C1 segment of cervical spinal cord (tissue), 14 donors: ENCODE data around the gene TMEM60.
"Not testable (repeated sequence)": the region's sequence is repeated elsewhere in the genome, so short reads cannot be mapped to it uniquely, and the experiment has no call there.

Source experiments
- DNase-seq, 14 donors: peaks; one replicate each; lab custom pipeline; 2025; lab: John Stamatoyannopoulos, UW

Gene TMEM60

DNA sequence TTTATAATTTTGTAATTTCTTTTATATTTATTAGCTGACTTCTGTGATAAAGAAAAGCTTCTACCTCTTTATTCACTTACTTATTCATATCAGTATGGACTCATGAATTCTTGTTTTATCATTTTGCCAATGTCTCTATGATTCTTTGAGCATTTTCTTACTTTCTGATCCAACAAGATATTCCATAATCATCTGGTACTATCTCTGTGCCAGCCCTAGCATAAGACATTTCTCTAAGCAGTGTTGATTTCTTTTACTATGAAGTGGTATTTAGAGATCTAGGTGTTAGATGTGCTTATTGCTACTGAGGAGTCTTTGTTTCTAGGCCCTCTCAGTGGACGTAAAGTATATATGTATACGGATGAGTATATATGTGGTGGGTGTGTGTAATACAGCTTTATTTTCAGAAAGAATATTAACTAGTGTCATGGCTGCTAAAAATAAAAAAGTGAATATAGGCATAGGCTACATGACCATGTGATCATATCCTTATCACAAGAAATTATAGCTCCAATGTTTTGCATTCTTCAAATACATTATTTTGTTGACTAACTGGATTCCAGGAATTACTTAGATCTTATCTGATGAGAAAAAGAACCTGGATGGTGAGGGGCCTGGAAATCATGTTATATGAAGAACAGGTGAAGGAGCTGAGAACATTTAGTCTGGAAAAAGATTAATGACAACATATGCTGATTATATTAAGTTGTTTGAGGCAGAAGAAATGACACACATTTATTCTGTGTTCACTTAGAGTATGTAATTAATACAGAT is 13.5 kb upstream of the TMEM60 start:
- DNase-seq: no peak

DNA sequence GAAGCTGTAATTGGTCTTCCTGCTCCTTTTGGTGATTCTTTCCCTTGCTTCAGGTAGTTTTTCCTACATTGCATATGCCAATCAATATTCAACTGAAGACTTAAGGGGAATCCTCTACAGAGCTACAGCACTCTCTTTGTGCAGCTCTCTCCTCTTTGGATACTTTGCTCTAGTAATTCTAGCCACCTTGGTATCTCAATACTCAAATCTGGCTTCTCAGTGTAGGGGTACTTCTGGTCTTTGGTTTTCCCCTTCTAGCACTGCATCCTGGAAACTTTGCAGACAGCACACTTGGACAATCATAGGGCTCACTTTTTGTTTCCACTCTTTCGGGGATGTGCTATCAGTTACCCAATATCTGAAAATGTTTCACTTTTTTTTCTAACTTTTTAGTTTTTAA is 10.3 kb upstream of the TMEM60 start:
- DNase-seq: no peak

DNA sequence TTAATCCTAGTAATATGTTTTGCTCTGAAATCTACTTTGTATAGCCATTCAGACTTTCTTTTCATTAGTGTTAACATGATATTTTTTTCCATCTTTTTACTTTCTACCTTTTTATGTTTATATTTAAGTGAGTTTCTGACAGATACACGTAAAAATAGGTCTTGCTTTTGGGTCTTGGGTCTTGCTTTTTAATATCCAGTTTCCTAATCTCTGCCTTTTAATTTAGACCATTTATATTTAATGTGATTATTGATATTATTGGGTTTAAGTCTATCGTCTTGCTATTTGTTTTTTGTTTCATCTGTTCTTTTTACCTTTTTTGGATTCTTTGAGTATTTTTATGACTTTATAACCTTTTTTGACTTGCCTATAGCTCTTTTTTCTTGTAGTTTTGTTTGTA is 8.2 kb upstream of the TMEM60 start:
- DNase-seq: no peak

DNA sequence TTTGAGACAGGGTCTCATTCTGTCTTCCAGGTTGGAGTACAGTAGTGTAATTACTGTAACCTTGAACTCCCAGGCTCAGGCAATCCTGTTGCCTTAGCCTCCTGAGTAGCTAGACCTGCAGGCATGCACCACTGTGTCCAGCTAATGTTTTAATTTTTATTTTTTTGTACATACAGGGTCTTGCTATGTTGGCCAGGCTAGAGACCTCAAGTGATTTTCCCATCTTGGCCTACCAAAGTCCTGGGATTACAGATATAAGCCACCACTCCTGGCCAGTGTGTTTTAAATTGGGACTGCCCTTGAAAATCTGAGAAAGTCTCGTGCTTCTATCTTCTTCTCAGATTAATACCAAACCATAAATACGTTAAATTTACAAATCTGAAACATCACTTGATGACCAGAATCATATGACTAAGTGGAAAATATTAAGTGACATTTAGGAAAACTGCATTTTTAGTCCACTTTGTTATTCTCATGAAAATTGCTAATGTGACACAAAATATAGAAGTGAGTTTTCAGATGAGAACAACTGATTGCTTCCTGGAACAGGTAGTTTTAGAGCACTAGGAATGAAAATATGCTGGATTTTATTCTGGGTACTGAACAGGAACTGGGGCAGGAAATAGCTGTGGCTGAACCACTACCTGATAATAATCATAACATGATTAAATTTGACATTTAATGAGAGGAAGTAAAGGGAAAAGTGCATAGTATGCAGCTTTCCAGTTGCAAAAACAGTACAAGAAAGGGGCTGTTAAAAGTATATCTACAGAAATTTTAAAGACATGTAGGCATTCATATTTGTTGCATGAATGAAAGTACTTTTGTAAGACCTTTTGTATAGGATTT is 4.5 kb upstream of the TMEM60 start:
- no peak for DNase-seq

DNA sequence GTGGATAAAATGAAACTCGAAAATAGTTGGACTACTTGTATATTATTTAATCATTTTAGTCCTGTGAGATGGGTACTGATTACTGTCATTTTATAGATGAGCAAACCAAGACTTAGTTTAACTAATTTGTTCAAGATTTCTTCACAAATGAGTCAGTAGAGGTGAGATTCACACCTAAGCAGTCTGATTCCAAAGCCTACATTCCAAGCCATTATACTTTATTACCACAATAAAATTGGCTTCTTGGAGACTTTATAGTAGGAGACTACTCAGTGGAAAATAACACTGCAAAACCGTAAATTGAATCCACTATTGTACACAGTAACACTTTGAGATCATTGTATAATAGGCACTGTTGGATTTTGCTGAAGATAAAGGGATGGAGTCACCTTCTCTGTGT is 2.5 kb upstream of the TMEM60 start:
- no peak for DNase-seq

DNA sequence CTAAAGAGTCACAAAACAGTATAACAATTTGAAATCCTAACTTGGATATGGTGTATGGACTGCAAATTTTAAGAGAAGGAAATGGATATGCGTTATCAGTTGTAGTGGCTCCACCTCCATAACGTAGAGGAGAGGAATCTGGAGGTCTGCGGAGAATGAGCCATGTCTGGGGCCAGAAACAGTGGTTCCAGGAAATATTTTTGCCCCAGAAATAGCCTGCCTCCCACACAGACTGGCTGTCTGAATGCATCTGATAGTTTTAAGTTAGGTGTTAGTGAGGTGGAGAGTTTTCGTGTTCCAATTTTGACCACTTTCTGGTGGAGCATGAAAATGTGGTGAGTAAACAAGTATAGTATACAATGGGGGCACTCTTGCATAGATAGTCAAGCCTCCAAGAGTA is 1.9 kb upstream of the TMEM60 start:
- DNase-seq: no peak

DNA sequence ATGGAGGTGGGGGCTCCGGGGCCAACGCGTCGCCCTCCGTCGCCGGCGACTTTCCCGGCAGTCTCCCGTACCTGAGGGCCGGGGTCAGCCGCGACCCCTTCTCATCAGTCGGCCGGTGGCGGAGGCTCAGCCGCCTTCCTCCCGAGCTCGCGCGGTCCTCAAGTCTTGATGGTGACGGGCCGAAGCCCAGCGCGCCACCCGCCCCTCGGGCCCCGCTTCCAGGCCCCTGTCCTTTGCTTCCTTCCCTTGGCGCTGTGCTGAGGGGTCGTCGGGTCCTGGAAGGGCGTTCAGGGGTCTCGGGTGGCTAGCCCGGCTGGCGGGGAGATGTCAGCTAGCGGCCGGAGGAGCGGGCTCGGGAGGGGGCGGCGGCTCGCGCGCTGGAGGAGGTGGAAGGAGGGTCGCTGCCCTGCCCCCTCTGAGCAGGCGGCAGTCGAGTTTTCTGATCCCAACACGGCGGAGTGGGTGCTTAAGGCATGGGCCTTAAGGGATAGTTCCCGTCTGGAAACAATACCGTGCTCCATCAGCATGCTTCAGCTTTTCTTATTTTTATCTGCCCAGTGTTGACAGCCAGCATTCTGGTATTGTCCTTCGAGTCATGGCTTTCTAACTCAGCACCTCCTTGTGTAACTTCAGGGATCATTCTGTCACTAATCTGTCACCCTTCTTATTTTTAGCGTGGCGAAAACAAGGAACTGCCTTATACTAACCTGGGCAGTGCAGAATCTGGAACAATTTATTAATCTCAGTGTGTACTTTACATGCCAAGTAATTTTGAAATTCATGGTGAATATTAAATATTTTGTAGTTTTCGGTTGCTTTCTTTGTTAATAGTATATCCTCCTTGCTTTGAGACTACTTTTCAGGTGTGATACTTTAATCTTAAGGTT is 1.1 kb upstream of the TMEM60 start:
- DNase-seq: peak in 10 of 14 donors; percentile 22 to 70 (median 51)

DNA sequence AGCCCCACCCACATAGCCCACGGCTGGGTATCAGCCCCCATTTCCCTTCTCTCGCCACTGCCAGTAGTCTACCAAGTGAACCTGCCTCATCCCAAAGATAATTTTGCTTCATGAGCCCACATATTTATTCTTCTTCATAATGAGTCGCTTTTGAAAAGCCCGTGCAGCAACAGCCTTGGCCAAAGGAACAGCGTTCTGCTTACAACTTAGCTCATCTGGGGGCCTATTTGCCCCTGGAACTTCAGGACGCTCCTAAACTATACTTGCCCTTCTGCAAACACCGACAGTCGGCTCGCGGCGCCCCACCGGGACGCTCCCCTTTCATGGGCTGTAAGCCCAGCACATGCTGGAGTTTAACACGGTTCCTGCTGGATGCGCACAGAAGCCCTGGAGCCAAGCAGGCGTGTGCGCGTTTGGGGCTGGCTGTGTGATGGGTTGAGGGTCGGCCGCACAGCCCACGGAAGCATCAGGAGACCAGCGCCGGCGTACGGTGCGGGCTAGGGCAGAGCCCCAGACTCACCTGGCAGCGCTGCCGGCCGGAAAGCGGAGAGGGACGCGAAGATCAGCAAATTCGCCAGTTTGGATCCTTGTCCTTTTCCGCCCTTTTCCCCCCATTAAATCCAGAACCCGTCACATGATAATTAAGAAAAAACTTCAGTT is 370 bp downstream of the TMEM60 start:
- DNase-seq: peak in 2 of 14 donors; percentile 32 to 71

DNA sequence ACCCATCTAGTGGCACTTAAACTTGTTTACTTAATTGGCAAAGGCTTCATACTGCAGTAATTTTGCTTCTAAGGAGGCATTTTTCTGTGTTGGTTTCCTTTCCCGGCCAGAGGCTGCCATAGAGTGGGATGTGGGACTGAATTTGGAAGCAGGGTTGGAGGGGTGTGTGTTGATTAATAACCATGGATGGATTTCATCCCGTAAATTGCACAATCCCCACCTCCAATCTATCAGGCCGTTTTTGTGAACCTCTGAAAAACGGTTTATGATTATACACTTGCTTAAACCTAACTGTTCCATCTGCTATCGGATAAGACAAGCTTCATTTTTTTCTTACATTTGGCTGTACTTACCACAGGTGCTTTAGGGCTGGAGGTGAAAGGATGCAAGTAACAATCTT is 1.3 kb downstream of the TMEM60 start:
- DNase-seq: no peak

DNA sequence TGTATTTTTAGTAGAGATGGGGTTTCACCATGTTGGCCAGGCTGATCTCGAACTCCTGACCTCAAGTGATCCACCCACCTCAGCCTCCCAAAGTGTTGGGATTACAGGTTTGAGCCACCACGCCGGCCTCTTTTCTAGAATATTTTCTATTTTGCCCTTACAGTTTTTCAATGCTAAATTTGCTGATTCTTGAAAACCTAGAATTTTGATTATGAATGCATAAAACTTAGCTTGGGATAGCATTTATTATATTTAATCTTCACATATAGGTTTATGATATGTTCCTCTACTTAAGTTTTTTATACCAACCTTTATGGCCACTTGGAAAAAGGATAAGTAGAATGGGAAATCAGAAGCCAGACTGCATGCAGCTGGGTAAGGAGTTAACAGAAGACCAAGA is 2.1 kb downstream of the TMEM60 start:
- DNase-seq: no peak

DNA sequence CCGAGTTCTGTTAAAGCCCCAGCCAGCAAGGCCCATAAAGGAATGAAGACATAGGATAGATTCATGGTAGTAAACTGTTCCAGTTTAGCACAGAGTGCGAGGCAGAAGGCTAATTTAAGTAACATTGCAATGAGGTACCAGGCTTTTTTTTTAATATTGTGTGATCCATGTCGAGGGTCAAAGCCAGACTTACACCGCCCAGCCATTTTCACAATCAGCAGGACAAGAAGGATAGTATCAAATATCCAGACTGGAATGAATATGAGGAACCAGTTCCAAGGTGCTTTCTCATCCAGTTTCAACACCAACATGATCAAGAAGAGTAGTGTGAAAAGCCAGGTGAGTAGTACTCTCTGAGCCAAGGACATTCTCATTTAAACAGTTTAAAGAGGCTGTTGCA is 4.2 kb downstream of the TMEM60 start:
- DNase-seq: no peak

DNA sequence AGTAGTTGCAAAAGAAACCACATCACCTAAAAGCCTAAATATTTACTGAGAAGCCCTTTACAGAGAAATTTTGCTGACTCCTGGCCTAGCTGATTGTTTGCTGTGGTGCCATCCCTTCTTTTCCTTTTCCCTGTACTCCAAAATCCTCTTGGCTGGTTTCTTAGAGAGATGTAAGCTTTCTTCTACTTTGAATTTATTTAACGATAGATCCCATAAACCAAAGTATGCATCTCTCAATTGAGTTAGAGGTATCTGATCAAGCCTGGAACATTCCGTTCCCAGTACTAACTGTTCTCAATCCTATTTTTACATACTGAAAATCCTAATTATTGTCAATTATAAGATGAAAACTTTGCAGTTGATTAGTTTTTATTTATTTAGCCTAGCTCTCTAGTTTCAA is 6.3 kb downstream of the TMEM60 start:
- DNase-seq: no peak

DNA sequence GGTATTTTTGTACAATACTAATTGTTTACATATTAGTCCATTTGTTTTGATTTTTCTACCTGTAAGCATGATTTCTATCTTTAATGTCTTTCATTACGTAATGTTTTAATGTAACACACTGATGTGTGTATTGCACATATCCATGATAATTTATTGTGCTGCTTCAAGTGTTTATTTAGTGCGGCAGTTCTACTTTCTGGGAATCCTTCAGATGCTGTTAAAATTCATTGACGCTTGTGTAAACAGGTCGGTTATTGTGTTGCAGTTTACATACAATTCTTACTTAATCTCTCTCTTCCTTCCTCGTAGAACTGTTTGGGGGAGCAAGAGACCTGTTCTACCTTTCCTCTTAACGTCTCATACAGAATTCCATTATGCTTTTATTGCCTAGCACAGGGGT is 6.9 kb downstream of the TMEM60 start:
- DNase-seq: no peak

DNA sequence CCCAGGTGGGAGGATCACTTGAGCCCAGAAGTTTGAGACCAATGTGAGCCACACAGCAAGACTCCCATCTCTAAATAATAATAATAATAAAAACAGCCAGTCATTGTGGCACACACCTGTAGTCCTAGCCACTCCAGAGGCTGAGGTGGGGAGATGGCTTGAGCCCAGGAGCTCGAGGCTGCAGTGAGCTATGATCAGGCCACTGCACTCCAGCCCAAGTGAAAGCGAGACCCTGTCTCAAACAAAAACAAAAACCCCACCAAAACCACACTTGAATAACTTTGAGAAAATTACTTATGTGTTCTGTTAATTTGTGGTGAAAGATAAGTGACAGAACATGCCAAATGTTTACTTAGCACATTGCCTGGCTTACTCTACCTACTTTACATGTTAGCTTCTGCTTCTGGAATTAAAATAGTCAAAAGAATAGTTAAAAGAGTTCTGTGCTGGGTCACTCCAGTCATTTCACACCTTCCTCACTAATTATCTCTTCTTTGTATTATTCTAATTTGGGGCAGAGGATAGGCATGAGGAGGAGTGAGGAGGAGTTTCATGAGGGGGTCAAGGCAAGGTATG is 9.8 kb downstream of the TMEM60 start:
- no peak for DNase-seq

DNA sequence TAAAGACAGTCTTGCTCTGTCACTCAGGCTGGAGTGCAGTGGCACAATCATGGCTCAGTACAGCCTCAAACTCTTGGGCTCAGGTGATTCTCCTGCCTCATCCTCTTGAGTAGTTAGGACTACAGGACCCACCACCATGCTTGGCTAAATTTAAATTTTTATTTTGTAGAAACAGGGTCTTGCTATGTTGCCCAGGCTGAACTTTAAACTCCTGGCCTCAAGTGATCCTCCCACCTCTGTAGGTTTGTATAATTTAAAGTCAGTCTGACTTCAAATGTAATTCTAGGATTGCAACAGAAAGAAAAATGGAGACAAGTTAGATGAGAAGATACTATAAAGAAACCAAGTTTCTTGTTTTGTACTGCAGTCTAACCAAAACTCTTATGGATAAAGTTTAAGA is 11.5 kb downstream of the TMEM60 start:
- no peak for DNase-seq

DNA sequence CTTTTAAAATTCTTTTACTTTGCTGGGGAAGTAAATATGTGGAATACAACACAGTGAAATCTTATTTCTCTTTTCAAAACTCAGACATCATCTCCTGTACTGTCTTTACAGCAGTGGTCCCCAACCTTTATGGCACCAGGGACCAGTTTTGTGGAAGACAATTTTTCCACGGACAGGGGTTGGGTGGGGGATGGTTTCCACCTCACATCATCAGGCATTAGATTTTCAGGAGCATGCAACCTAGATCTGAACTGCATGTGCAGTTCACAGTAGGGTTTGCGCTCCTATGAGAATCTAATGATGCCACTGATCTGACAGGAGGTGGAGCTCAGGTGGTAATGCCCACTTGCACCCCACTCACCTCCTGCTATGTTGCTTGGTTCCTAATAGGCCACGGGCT is 12.2 kb downstream of the TMEM60 start:
- no peak for DNase-seq

DNA sequence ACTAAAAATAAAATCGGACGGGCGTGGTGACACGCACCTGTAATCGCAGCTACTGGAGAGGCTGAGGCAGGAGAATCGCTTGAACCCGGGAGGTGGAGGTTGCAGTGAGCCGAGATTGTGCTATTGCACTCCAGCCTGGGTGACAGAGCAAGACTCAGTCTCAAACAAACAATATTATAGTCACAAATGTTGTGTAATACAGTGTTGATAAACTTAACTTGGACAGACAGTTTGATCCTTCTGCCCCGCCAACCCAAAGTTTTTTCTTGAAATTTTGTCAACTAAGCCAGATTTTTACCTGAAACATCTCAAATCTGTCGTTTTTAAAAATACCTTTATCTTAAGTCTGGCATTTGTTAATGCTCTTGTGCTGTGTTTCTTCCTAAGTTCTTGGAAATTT is 13.8 kb downstream of the TMEM60 start:
- not testable (repeated sequence) for DNase-seq

DNA sequence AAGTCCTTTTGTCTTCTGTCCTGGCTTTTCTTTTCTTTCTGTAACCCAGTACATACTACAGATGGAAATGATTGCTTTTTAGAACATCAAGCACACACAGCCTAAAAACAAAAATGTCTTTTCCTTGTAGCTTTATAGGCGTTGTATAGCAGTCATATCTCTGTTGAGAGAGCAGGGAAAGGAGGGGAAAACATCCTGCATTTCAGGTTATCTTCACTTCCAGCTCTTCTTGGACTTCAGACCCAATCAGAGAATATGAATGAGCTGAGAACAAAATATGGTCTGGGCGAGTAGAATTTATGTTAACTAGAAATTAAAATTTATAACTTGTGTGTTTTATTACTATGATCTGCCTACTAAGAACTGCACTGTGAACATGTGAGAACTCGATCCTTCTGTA is 14.7 kb downstream of the TMEM60 start:
- DNase-seq: no peak

DNA sequence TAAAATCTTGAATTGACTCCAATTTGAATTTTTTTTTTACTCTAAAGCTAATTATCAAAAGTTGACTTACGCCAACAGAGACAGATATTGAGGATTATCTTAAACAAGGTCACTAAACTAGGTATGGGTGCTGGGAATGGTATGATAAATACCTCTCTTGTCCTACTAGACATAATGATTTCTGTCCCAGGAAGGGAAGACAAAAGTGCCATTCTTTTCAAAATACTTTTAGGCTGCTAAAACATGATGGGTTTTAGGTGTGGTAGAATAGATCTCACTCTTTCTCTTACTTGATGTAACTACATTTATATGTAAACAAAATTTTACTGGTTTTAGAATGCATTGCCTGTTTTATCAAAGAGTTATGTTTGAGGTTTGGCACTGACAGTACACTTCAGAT is 15.1 kb downstream of the TMEM60 start:
- no peak for DNase-seq

DNA sequence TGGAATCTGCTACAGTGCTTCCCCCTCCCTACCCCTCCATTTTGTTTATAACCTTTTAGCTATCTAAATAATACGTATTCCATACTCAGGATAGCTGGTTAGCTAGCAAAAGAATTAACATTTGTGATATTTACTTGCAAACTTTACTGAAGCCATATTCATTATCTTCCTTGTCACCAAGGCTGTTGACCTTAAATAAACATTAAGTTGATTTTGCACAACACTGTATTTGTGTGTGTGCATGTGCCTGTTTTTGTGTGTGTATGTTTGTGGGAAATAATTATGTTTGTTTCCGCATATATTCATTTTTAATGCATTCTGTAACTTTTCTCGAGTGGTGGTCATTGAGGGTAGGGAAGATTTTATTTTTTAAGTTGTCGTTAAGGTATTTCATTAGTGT is 15.9 kb downstream of the TMEM60 start:
- DNase-seq: no peak

DNA sequence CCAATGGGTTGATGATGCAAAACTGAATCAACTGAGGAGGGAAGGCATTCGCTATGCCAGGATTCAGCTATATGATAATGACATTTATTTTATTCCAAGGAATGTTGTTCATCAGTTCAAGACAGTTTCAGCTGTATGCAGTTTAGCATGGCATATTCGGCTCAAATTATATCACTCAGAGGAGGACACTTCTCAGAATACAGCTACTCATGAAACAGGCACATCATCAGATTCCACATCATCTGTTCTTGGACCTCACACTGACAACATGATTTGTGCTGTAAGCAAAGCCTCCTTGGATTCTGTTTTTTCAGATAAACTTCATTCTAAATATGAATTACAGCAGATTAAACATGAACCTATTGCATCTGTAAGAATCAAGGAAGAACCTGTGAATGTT is 19.7 kb downstream of the TMEM60 start:
- no peak for DNase-seq
